SK-N-SH (cell line): ENCODE data around the gene IL32.
"Not testable (repeated sequence)": the region's sequence is repeated elsewhere in the genome, so short reads cannot be mapped to it uniquely, and the experiment has no call there.

Source experiments
- CHD2 ChIP-seq: fragments of 150-350 bp; IDR thresholded peaks from 2 replicates; pipeline ENCODE4 v1.6.1; 2018; ENCODE audit warnings: low read length; ENCODE audit not compliant: partially characterized antibody
- CTCF ChIP-seq: fragments of 200-600 bp; sonication (generic); IDR thresholded peaks from 2 replicates; pipeline ENCODE4 v1.6.1; 2017; ENCODE audit warnings: antibody characterized with exemption, mild to moderate bottlenecking, moderate library complexity
- GATA2 ChIP-seq: sonication (generic); formaldehyde crosslinking; IDR thresholded peaks from 2 replicates; pipeline ENCODE4 v1.5.0; 2020; ENCODE audit warnings: mild to moderate bottlenecking, missing genetic modification reagents
- IRF3 ChIP-seq: fragments of 150-350 bp; IDR thresholded peaks from 2 replicates; pipeline ENCODE4 v1.6.1; 2016; ENCODE audit warnings: mild to moderate bottlenecking, low read depth, low read length
- TF ChIP-seq, protein P1 (sequence below): IDR thresholded peaks from 2 replicates; pipeline ENCODE4 v1.4.0; 2012; ENCODE audit warnings: low read depth
- TF ChIP-seq, protein P2 (sequence below): IDR thresholded peaks from 2 replicates; pipeline ENCODE4 v1.6.1; 2012; ENCODE audit warnings: mild to moderate bottlenecking, low read depth, low read length, moderate library complexity

- TF ChIP-seq CTCF; CHD2; GATA2 (CRISPR knock-in tag); IRF3: not testable (repeated sequence)
- TF ChIP-seq, protein P1, sequence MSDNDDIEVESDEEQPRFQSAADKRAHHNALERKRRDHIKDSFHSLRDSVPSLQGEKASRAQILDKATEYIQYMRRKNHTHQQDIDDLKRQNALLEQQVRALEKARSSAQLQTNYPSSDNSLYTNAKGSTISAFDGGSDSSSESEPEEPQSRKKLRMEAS, result not testable (repeated sequence)
- TF ChIP-seq, protein P2, sequence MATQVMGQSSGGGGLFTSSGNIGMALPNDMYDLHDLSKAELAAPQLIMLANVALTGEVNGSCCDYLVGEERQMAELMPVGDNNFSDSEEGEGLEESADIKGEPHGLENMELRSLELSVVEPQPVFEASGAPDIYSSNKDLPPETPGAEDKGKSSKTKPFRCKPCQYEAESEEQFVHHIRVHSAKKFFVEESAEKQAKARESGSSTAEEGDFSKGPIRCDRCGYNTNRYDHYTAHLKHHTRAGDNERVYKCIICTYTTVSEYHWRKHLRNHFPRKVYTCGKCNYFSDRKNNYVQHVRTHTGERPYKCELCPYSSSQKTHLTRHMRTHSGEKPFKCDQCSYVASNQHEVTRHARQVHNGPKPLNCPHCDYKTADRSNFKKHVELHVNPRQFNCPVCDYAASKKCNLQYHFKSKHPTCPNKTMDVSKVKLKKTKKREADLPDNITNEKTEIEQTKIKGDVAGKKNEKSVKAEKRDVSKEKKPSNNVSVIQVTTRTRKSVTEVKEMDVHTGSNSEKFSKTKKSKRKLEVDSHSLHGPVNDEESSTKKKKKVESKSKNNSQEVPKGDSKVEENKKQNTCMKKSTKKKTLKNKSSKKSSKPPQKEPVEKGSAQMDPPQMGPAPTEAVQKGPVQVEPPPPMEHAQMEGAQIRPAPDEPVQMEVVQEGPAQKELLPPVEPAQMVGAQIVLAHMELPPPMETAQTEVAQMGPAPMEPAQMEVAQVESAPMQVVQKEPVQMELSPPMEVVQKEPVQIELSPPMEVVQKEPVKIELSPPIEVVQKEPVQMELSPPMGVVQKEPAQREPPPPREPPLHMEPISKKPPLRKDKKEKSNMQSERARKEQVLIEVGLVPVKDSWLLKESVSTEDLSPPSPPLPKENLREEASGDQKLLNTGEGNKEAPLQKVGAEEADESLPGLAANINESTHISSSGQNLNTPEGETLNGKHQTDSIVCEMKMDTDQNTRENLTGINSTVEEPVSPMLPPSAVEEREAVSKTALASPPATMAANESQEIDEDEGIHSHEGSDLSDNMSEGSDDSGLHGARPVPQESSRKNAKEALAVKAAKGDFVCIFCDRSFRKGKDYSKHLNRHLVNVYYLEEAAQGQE, result not testable (repeated sequence)
Observed at GRCh38 chr16:3081957-3082356, 16.5 kb downstream of the IL32 start.
